Measurements from ENCODE around the gene SPATA33.

DNA sequence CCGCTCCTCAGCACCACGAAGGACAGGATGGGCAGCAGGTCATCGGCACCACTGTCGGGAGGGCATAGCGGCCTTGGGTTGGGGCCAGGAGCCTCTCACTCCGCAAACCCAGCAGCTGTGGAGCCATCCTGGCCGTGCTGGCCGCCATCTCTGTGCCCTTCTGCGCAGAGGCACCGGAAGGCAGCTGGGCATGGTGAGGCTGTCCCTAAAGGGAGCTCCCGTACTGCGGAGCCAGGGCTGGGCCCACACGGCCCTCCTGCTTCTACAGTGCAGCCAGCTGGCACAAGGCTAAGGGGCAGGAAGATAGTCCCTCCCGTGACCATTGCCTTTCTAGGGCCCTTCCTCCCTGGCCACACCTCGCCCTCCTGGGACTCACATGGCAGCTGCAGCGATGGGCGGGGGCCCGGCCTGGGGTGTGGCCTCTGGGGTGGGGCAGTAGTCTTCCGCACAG, 50.9 kb downstream of the SPATA33 start:
- TF ChIP-seq POLR2A (IDR thresholded peaks at IDR 0.05; ENCODE audit: extremely low read depth, insufficient read length) = no peak
- TF ChIP-seq, protein P1, sequence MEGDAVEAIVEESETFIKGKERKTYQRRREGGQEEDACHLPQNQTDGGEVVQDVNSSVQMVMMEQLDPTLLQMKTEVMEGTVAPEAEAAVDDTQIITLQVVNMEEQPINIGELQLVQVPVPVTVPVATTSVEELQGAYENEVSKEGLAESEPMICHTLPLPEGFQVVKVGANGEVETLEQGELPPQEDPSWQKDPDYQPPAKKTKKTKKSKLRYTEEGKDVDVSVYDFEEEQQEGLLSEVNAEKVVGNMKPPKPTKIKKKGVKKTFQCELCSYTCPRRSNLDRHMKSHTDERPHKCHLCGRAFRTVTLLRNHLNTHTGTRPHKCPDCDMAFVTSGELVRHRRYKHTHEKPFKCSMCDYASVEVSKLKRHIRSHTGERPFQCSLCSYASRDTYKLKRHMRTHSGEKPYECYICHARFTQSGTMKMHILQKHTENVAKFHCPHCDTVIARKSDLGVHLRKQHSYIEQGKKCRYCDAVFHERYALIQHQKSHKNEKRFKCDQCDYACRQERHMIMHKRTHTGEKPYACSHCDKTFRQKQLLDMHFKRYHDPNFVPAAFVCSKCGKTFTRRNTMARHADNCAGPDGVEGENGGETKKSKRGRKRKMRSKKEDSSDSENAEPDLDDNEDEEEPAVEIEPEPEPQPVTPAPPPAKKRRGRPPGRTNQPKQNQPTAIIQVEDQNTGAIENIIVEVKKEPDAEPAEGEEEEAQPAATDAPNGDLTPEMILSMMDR (IDR thresholded peaks at IDR 0.05; ENCODE audit: low read depth, low read length) = no peak
- TF ChIP-seq, protein P2, sequence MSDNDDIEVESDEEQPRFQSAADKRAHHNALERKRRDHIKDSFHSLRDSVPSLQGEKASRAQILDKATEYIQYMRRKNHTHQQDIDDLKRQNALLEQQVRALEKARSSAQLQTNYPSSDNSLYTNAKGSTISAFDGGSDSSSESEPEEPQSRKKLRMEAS (IDR thresholded peaks at IDR 0.05; ENCODE audit: low read depth, low read length) = no peak
- no peak for TF ChIP-seq MYC (IDR thresholded peaks at IDR 0.05; ENCODE audit: low read depth, low read length)

All from NB4 (cell line).